K562 (cell line): ENCODE measurements around the gene KDM4C. TPM values are rescaled to one million over a fixed set of nuclear protein-coding genes. Genes with fewer than 3 reads are reported as not detected.

Source experiments
- CHD7 ChIP-seq: fragments of 200-600 bp; sonication (generic); IDR thresholded peaks from one replicate; pipeline ENCODE4 v1.6.1; 2012; ENCODE audit warnings: mild to moderate bottlenecking, low read depth, low read length, inconsistent platforms
- CREB1 ChIP-seq, 2 experiments: sonication (generic) in 1 of 2; formaldehyde crosslinking in 1 of 2; IDR thresholded peaks; 2 replicates each; pipeline versions ENCODE4 v1.6.1 to v1.8.0; 2012 to 2022; ENCODE audit warnings: inconsistent platforms in 1 of 2, mild to moderate bottlenecking in 1 of 2, missing genetic modification reagents in 1 of 2, moderate library complexity in 1 of 2
- SRSF7 ChIP-seq: fragments of 200-400 bp; formaldehyde crosslinking; optimal IDR thresholded peaks from 2 replicates; pipeline ENCODE3; 2017; ENCODE audit warnings: mild to moderate bottlenecking, low read depth, low read length
- YY1 ChIP-seq, 3 experiments: IDR thresholded peaks; 2 replicates each; pipeline ENCODE4 v1.6.1; 2011; ENCODE audit warnings: low read length in 2 of 3, mild to moderate bottlenecking in 2 of 3, moderate library complexity in 2 of 3, borderline replicate concordance in 1 of 3, control low read depth in 1 of 3, low read depth in 1 of 3; ENCODE audit not compliant: insufficient read depth in 3 of 3, insufficient replicate concordance in 2 of 3, control insufficient read depth in 1 of 3, insufficient read length in 1 of 3; ENCODE audit errors: extremely low read depth in 1 of 3
- polyA plus RNA-seq, 8 experiments: library from polyadenylated mRNA; depleted of rRNA in 4 of 8; stranded (reverse) in 5 of 8; unstranded in 3 of 8; fragments of >200 nt; fragmentation: Nextera tagmentation in 2 of 8; fragmentation: Illumina TruSeq in 1 of 8; extraction: Ambion mirVana in 2 of 8; extraction: Trizol in 1 of 8; gene quantifications; 2 replicates each; pipeline versions ENCODE4 v1.2.1 to v1.2.3, GENCODE V29; 2011 to 2014; ENCODE audit warnings: inconsistent platforms in 1 of 8, missing spikeins in 1 of 8
- total RNA-seq, 7 experiments: library from RNA; depleted of rRNA in 6 of 7; stranded (reverse); fragments of >200 nt in 6 of 7; fragmentation: Illumina TruSeq in 2 of 7; extraction: Trizol in 2 of 7; gene quantifications; 2 replicates each; pipeline versions ENCODE4 v1.2.1 to v1.2.3, GENCODE V29; 2011 to 2021; ENCODE audit warnings: low replicate concordance in 1 of 7
- TF ChIP-seq, protein P1 (sequence below): fragments of 250-450 bp; sonication (Bioruptor Pico); IDR thresholded peaks from 2 replicates; pipeline ENCODE4 v1.8.0; 2022; ENCODE audit warnings: moderate library complexity, mild to moderate bottlenecking, inconsistent platforms
- TF ChIP-seq, protein P2 (sequence below): fragments of 250-450 bp; sonication (Bioruptor Pico); IDR thresholded peaks from 2 replicates; pipeline ENCODE4 v1.9.0; 2021; ENCODE audit warnings: mild to moderate bottlenecking
- TF ChIP-seq, protein P3 (sequence below): fragments of 450-650 bp; conservative IDR thresholded peaks from 2 replicates; pipeline ENCODE4 v1.6.1; 2016; ENCODE audit warnings: missing genetic modification characterization, low read depth, mild to moderate bottlenecking, missing compliant biosample characterization, moderate library complexity
- TF ChIP-seq, protein P4 (sequence below): fragments of 150-350 bp; IDR thresholded peaks from 2 replicates; pipeline ENCODE4 v1.6.1; 2014; ENCODE audit warnings: low read depth, mild to moderate bottlenecking, low read length, borderline replicate concordance

Gene KDM4C
- total and polyA plus RNA-seq, 9 of the 15 experiments (the other 6 are each of a cell fraction or from before 2014, with no cell fraction given), result 5.4 to 17.0 (median 12.6) TPM

- TF ChIP-seq YY1 (IDR thresholded peaks at IDR 0.05; ENCODE audit: borderline replicate concordance in 1 of 3, control insufficient read depth in 1 of 3, extremely low read depth in 1 of 3, insufficient read depth in 3 of 3, insufficient read length in 1 of 3, insufficient replicate concordance in 2 of 3, low read depth in 1 of 3, low read length in 2 of 3) (no peak), CREB1 (IDR thresholded peaks at IDR 0.05) (no peak), CREB1 (CRISPR knock-in tag; IDR thresholded peaks at IDR 0.05) (no peak), CHD7 (no peak), SRSF7 (no peak)
- TF ChIP-seq, protein P1, sequence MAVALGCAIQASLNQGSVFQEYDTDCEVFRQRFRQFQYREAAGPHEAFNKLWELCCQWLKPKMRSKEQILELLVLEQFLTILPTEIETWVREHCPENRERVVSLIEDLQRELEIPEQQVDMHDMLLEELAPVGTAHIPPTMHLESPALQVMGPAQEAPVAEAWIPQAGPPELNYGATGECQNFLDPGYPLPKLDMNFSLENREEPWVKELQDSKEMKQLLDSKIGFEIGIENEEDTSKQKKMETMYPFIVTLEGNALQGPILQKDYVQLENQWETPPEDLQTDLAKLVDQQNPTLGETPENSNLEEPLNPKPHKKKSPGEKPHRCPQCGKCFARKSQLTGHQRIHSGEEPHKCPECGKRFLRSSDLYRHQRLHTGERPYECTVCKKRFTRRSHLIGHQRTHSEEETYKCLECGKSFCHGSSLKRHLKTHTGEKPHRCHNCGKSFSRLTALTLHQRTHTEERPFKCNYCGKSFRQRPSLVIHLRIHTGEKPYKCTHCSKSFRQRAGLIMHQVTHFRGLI, result no peak
- TF ChIP-seq, protein P2, sequence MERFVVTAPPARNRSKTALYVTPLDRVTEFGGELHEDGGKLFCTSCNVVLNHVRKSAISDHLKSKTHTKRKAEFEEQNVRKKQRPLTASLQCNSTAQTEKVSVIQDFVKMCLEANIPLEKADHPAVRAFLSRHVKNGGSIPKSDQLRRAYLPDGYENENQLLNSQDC, result no peak
- TF ChIP-seq, protein P3, sequence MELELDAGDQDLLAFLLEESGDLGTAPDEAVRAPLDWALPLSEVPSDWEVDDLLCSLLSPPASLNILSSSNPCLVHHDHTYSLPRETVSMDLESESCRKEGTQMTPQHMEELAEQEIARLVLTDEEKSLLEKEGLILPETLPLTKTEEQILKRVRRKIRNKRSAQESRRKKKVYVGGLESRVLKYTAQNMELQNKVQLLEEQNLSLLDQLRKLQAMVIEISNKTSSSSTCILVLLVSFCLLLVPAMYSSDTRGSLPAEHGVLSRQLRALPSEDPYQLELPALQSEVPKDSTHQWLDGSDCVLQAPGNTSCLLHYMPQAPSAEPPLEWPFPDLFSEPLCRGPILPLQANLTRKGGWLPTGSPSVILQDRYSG (tag), result no peak
- TF ChIP-seq, protein P4, sequence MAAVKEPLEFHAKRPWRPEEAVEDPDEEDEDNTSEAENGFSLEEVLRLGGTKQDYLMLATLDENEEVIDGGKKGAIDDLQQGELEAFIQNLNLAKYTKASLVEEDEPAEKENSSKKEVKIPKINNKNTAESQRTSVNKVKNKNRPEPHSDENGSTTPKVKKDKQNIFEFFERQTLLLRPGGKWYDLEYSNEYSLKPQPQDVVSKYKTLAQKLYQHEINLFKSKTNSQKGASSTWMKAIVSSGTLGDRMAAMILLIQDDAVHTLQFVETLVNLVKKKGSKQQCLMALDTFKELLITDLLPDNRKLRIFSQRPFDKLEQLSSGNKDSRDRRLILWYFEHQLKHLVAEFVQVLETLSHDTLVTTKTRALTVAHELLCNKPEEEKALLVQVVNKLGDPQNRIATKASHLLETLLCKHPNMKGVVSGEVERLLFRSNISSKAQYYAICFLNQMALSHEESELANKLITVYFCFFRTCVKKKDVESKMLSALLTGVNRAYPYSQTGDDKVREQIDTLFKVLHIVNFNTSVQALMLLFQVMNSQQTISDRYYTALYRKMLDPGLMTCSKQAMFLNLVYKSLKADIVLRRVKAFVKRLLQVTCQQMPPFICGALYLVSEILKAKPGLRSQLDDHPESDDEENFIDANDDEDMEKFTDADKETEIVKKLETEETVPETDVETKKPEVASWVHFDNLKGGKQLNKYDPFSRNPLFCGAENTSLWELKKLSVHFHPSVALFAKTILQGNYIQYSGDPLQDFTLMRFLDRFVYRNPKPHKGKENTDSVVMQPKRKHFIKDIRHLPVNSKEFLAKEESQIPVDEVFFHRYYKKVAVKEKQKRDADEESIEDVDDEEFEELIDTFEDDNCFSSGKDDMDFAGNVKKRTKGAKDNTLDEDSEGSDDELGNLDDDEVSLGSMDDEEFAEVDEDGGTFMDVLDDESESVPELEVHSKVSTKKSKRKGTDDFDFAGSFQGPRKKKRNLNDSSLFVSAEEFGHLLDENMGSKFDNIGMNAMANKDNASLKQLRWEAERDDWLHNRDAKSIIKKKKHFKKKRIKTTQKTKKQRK, result no peak
Observed at GRCh38 chr9:7223981-7224380, 466.2 kb downstream of the KDM4C start (continued).
